HepG2 (cell line): ENCODE measurements around the gene LRRC32.

ENCODE experiments used
- HES4 ChIP-seq: sonication (generic); formaldehyde crosslinking; IDR thresholded peaks from 2 replicates; pipeline ENCODE4 v1.9.0; 2021; ENCODE audit warnings: mild to moderate bottlenecking, missing genetic modification reagents, borderline replicate concordance
- HINFP ChIP-seq: sonication (generic); formaldehyde crosslinking; IDR thresholded peaks from 2 replicates; pipeline ENCODE4 v1.4.0; 2020; ENCODE audit warnings: low read depth, mild to moderate bottlenecking, missing genetic modification reagents
- POLR2A ChIP-seq, 2 experiments: IDR thresholded peaks; 2 replicates each; pipeline ENCODE4 v1.6.1; 2011; ENCODE audit warnings: low read depth in 2 of 2, low read length in 2 of 2, mild to moderate bottlenecking in 1 of 2, moderate library complexity in 1 of 2; ENCODE audit not compliant: insufficient read depth in 1 of 2
- SMAD3 ChIP-seq: sonication (generic); formaldehyde crosslinking; IDR thresholded peaks from 2 replicates; pipeline ENCODE4 v1.4.0; 2020; ENCODE audit warnings: missing genetic modification reagents
- SMARCC2 ChIP-seq: fragments of 450-650 bp; IDR thresholded peaks from 2 replicates; pipeline ENCODE4 v1.6.1; 2017; ENCODE audit warnings: antibody characterized with exemption, mild to moderate bottlenecking
- XRCC5 ChIP-seq: fragments of 200-400 bp; formaldehyde crosslinking; optimal IDR thresholded peaks from 2 replicates; pipeline ENCODE3; 2017; ENCODE audit warnings: mild to moderate bottlenecking, low read length
- ZNF317 ChIP-seq: sonication (generic); formaldehyde crosslinking; IDR thresholded peaks from 2 replicates; pipeline ENCODE4 v1.5.0; 2020; ENCODE audit warnings: mild to moderate bottlenecking, missing genetic modification reagents
- ZNF331 ChIP-seq: sonication (generic); formaldehyde crosslinking; IDR thresholded peaks from 2 replicates; pipeline ENCODE4 v1.4.0; 2020; ENCODE audit warnings: missing genetic modification reagents
- ZNF629 ChIP-seq: sonication (generic); formaldehyde crosslinking; conservative IDR thresholded peaks from 2 replicates; pipeline ENCODE4 v1.5.0; 2020; ENCODE audit warnings: missing genetic modification reagents
- TF ChIP-seq, protein P1 (sequence below): sonication (generic); formaldehyde crosslinking; IDR thresholded peaks from 2 replicates; pipeline ENCODE4; 2020; ENCODE audit warnings: missing genetic modification reagents, mild to moderate bottlenecking, borderline replicate concordance
- TF ChIP-seq, protein P2 (sequence below): sonication (generic); formaldehyde crosslinking; IDR thresholded peaks from 2 replicates; pipeline ENCODE4 v1.4.0; 2020; ENCODE audit warnings: missing genetic modification reagents

DNA sequence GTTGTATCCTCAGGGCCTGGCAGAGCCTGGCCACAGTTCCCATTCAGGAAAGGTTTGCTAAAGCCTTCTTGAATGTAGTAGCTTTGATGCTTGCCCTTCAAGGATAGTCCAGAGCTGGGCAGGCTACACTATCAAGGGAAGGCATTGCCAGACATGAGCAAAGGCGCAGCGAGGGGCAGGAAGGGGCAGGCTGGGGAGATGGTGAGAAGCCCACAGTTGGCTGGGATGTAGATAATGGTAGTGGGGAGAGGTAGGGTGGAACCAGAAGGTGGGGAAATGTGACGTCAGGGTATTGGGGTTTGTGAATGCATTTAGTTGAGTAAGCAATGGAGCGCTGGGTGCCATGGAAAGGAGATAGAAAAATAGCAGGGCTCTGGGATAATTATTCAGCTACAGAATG, 28.6 kb downstream of the LRRC32 start:
- TF ChIP-seq XRCC5 (no peak), HES4 (no peak), ZNF331 (no peak), HINFP (no peak), ZNF317 (CRISPR knock-in tag) (no peak), ZNF629 (no peak), SMARCC2 (no peak), POLR2A (IDR thresholded peaks at IDR 0.05; ENCODE audit: insufficient read depth in 1 of 2, low read depth in 2 of 2, low read length in 2 of 2) (no peak), SMAD3 (CRISPR knock-in tag) (no peak)
- TF ChIP-seq, protein P1, sequence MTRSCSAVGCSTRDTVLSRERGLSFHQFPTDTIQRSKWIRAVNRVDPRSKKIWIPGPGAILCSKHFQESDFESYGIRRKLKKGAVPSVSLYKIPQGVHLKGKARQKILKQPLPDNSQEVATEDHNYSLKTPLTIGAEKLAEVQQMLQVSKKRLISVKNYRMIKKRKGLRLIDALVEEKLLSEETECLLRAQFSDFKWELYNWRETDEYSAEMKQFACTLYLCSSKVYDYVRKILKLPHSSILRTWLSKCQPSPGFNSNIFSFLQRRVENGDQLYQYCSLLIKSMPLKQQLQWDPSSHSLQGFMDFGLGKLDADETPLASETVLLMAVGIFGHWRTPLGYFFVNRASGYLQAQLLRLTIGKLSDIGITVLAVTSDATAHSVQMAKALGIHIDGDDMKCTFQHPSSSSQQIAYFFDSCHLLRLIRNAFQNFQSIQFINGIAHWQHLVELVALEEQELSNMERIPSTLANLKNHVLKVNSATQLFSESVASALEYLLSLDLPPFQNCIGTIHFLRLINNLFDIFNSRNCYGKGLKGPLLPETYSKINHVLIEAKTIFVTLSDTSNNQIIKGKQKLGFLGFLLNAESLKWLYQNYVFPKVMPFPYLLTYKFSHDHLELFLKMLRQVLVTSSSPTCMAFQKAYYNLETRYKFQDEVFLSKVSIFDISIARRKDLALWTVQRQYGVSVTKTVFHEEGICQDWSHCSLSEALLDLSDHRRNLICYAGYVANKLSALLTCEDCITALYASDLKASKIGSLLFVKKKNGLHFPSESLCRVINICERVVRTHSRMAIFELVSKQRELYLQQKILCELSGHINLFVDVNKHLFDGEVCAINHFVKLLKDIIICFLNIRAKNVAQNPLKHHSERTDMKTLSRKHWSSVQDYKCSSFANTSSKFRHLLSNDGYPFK, result no peak
- TF ChIP-seq, protein P2, sequence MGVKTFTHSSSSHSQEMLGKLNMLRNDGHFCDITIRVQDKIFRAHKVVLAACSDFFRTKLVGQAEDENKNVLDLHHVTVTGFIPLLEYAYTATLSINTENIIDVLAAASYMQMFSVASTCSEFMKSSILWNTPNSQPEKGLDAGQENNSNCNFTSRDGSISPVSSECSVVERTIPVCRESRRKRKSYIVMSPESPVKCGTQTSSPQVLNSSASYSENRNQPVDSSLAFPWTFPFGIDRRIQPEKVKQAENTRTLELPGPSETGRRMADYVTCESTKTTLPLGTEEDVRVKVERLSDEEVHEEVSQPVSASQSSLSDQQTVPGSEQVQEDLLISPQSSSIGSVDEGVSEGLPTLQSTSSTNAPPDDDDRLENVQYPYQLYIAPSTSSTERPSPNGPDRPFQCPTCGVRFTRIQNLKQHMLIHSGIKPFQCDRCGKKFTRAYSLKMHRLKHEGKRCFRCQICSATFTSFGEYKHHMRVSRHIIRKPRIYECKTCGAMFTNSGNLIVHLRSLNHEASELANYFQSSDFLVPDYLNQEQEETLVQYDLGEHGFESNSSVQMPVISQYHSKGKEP (CRISPR knock-in tag), result no peak
